Activated naive CD4-positive, alpha-beta T cell treated with Interleukin-2 at 50 U/mL for 16 hours (primary cell): ENCODE results near the gene ZNF296.
"Not testable (repeated sequence)": the region's sequence is repeated elsewhere in the genome, so short reads cannot be mapped to it uniquely, and the experiment has no call there.

ENCODE experiments used
- DNase-seq: peaks from one replicate; pipeline ENCODE4 v3.0.0-alpha.2; 2020

ZNF296 gene

GRCh38 chr19:45076029-45076850 is at the start of gene ZNF296:
ZNF296 (minus strand) TSS chr19:45076478; CDS start chr19:45076373, 105 bp downstream.
- DNase-seq: peak; percentile 86

DNA sequence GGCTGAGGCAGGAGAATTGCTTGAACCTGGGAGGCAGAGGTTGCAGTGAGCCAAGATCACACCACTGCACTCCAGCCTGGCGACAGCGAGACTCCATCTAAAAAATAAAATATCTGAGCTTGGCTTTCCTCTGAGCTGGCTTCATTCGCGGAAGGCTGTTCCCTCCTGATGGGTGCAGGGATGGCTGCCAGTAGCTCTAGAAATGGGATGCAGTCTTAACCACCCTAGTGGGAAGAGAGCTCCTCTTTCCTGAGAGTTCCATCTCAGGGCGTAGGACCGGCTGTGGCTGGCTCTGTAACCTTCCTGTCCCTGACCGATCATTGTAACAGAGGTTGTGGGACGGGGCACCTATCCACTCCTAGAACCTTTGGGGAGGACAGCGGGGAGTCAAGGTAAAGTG is 49.1 kb upstream of the ZNF296 start:
- DNase-seq: no peak

DNA sequence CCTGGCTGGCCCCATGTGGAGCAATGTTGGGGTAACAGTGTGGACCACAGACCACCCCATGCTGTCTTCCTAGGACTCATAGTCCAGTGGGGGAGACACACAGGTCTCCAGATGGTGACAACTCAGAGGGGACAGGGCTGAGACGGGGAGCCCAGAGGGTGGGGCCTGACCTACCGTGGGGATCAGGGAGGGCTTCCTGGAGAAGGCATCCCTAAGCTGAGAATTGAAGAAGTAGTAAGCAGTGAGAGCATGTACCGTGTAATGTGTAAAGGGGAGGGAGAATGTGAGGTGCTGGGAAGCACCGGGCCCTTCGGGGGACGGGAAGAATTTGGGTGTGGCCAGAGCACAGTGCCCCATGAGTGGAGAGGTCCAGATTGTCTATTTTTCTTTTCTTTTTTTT is 47.7 kb upstream of the ZNF296 start:
- no peak for DNase-seq

GRCh38 chr19:45123440-45123850 is 47.2 kb upstream of the ZNF296 start:
- DNase-seq: no peak

DNA sequence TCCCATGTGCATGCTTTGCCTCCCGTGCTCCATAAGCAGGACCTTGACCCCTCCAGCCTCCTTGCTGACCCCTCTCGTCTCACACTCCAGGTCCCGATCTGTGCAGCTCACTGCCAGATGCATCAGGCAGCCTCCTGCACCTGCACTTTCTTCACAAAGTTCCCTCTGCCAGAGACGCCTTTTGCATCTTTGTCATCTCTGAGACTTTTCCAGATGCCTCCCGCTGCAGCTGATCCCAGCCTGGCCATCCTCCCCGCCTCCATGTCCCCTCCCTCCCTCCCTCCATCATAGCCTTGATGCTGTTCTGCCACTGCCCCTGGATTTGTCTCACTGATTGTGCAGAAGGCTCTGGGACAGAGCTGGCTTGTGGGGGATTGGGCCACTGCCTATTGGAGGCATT is 46.6 kb upstream of the ZNF296 start:
- no peak for DNase-seq

- DNase-seq: no peak
These were observed 45.6 kb upstream of the ZNF296 start for GRCh38 chr19:45121827-45122345.

DNA sequence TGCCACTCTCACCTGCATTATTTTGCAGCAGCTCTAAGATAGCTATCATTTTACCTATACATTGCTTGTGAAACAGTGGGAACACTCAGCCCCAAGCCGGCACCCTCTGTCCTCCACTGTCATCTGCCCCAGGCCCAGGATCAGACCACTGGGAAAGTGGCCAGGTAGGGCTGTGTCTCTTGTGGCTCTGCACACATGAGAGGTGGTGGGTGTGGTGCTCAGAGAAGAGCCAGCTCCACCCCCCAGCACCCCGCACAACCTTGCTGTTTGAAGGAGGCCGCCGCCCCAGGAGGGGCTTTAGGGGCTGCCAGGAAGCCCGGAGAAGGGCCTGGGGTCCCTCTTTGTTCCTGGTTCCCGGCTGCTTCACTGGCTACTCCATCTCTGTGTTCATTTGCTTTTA is 43.3 kb upstream of the ZNF296 start:
- DNase-seq: no peak

DNA sequence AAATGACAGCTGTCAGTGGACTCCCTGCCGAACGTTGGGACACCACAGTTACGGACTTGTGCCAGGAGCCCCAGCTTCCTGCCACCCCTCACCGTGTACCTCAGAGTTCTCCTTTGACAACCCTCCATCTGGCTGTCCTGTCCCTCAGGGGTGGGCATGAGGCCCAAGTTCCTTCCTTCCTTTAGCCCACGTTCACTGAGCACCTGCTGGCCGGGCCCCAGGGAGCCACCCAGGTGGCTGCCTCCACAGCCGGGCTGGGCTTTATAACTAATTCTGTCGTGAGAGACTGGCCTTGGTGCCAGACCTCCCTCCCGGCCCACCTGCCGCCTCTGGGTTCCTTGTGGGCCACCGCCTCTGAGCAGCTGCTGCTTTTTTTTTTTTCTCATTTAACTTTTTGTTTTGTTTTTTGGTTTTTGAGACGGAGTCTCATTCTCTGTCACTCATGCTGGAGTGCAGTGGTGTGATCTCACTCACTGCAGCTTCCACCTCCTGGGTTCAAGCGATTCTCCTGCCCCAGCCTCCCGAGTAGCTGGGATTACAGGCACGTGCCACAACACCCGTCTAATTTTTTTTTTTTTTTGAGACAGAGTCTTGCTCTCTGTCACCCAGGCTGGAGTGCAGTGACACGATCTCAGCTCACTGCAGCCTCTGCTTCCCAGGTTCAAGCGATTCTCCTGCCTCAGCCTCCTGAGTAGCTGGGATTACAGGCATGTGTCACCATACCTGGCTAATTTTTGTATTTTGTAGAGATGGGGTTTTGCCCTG is 42.5 kb upstream of the ZNF296 start:
- DNase-seq: not testable (repeated sequence)

- no peak for DNase-seq
These were observed 41.8 kb upstream of the ZNF296 start for GRCh38 chr19:45118106-45118505.

DNA sequence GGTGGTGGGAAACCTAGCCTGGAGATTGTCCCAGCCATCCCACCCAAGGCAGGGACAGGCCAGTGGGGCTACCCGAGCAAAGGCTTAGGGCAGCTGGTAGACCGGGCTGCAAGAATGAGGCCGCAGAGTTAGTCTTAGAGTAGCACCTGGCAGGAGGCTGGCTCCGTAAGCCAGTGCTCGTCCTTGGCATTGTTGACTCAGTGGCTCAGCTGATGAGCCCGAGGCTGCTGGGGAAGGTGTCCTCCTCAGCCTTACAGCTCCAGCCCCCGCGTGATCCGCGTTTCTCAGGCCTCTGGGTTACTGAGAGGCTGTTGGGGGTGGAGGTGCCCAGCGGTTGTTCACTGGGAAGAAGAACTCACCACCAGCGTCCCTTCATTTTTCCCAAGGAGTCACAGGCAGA is 41.4 kb upstream of the ZNF296 start:
- no peak for DNase-seq

- peak; percentile 66 for DNase-seq
These were observed 40.9 kb upstream of the ZNF296 start for GRCh38 chr19:45117167-45117594.

DNA sequence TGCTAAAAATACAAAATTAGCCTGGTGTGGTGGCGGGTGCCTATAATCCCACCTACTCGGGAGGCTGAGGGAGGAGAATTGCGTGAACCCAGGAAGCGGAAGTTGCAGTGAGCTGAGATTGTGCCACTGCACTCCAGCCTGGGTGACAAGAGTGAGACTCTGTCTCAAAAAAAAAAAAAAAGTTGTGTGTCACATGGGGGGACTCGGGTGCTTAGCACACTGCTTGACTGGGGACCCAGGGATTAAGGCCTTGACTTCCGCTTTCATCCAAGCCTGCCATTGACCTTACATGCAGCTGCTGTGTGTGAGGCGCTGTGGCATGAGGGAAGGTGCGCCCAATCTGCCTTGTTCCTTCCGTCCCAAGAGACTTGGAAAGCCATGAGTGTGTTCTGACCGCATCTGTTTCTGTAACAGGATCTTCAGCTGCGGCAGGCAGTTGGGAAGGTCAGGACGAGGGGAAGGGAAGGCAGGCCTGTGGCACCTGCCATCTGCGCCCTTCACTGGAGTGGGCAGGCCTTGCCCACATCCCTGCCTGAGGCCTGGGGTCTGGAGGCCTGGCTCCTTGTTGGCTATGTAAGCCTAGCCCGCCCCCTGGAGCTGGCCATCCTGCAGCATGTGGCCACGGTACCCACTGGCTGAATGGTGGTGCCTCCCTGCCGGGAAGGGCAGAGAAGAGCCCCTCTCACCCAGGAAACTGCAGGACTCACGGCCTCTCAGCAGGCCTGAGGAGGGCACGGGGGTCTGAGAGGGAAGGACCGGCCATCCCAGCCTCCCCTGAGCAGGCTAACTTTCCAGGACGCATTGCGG is 39.7 kb upstream of the ZNF296 start:
- no peak for DNase-seq

DNA sequence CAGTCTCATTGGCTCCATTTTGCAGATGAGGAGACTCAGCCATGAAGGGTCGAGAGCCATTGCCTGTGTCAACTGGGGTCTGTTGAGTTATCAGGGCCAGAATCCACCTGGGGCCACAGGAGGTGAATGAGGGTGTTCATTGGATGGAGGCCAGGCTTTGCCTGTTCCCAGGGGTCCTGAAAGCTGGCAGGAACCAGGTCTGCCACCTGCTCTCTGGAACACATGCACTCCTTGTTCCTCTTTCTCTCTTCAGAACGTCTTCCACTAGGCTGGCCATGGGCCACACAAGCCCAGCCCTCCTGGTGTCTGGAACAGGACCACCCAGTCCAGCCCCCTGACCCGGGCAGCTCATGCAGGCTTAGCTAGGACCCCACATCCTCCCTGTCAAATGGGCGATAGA is 37.8 kb upstream of the ZNF296 start:
- no peak for DNase-seq

DNA sequence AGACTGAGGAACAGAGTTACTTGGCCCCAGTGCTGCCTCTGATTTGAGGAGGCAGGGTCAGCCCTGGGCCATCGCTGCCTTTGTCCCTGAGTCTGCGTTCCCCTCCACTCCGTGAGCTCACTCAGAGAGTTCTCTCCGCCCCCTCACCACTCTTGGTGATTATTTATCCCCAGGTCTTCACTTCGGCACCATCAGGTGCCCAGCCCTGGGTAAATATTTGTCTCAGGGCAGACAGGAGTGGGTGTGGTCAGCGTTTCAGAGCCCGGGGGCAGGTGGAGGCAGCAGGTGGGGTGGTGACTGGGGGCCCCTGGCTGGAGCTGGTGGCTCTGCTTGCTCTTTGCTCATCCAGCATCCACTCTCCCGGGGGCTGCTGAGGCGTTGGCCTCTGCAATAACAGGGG is 37.4 kb upstream of the ZNF296 start:
- no peak for DNase-seq

DNA sequence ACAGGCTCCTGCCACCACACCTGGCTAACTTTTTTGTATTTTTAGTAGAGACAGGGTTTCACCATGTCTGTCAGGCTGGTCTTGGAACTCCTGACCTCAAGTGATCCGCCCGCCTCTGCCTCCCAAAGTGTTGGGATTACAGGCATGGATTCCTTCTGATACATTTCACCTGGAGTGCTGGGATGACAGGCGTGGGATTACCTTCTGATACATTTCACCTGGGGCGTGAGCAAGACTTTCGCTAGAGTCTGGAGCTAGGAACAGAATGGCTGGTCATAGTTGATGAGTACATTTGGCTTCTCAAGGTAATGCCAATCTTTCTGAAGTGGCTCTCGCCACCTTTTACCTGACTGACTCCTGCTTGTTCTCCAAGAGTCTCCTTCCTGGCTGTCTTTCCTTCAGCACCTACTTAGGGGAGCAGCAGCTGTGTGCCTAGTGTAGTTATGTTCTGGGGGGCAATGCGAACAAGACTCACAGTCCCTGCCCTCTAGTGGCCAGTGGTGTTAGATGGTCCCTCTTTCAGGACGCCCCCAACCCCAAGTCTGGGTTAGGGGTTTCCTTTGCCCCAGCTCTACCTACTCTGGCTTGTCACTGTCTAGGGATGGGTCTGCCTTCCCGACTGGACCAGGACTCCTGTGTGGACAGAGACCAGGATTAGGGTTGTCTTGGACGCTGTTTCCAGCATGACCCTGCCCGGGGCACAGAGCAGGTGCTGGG is 36.0 kb upstream of the ZNF296 start:
- no peak for DNase-seq

DNA sequence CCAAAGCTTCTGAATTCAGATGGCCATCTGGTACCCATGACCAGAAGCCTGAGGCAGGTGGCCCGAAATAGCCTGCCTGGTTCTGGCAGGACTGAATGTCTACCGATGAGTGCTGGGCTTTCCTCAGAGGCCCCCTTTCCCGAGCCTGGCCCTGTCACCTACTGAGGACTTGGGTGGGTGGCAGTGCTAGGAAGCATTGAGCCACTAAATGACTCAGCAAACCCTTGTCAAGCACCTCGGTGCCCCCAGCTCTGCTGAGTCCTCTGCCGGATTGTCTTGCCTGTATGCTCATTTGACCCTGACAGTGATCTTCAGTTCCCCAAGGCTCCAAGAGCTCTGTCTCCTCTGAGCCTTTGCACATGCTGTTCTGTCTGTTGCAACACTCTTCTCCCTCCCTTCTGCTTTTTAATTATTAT is 34.6 kb upstream of the ZNF296 start:
- DNase-seq: no peak

DNA sequence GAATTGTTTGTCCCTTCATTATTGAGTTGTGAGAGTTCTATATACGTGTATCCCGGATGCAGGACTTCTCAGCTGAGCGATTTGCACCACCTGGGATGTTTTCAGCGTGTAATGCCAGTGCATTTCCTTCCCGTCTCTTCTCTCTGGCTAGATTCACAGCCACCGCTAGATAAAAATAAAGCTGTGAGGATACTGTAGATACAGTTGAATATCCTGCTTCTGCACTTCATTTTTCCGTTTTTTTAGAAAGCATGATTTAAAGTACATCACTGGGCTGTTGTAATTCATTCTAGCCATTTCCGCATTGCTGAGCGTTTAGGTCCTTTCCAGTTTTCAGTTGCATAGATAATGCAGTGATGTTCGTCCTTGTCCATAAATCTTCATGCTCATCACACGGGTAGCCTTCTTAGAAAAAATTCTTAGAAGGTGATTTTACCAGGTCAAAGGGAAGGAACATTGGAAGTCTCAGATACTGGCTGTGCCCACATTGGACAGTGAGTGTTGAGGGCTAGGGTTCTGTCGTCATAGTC is 31.4 kb upstream of the ZNF296 start:
- no peak for DNase-seq

GRCh38 chr19:45106363-45106762 is 30.1 kb upstream of the ZNF296 start:
- DNase-seq: not testable (repeated sequence)

DNA sequence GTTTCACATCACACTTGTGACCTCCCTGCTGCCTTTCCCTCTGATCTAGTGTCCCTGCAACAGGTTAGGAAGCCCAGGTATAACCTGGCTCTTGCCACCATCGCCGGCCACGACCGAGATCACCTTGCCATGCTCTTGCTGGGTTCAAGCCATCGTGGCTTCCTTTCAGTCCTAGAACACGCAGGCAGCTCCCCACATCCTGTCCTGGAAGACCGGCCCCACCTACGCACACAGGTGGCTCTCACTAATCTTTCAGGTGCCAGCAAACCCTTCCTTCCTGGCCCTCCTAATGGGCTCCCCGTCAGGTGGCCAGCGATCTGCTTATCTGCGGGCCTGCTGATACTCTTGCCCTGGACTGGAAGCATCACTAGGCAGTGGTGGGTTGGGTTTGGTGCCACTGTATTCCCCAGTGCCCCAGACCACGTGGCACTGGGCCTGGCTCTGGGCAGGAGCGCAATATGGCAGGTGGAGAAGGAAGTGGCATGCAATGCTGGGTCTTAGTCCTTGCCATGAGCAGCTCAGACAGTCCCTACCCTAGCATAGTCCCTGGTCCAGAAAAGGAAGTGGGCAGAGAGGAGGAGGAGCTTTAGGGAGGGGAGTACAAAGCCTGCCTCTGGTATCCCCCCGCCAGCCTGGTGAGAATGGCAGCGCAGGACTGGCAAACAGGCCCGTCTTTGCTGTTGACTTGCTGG is 28.5 kb upstream of the ZNF296 start:
- no peak for DNase-seq

DNA sequence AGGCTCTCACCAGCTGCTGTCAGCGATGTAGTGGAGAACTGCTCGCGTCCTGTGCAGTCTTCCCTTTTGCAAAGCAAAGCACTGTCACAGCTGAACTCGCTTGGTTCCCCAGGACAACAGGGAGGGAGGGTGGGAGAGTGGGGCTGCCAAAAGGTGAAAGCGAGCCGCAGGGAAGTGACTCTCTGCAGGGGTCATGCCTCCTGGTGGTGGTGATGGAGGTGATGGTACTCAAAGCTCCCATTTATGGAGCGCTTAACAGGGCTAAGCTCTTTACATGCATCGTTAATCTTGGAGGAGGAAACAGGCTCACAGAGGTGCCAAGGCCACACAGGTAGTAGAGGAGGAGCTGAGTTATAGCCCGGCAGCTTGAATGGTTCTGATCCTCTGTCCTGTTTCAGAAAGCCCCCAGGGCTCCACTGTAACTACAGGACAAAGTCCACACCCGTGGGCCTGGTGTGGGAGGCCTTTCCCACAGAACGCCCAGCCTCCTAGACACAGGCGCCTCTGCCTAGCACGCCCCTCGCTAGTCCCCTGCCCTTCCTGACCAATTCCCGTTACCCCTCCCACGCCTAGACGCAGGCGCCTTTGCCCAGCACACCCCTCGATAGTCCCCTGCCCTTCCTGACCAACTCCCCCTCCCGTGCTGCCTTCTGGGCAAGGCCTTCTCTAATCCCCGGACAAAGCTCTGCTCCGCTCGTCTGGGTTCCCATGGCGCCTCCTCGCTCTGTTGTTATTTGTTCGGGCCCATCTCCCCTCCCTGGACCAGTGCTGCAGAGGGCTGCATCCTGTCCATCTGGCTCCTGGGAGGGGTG is 27.4 kb upstream of the ZNF296 start:
- DNase-seq: no peak

DNA sequence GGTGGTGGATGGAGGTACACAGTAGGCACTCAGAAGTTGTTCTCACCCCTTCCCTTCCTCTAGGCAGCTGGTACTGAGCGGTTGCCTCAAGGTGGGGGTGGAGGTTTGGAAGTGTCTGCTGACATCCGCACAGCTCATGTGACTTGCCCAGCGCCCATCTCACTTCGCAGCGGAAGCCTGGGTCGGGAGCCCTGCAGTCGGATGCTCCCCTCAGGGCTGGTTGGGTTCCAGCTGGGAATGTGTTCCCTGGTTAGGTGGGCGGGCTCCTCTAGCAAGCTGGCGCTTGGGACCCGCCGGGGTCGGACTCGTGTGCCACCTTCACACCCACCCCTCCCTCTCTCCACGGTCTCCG is 26.9 kb upstream of the ZNF296 start:
- peak; percentile 31 for DNase-seq
